Upper lobe of right lung (tissue), 1 donor: ENCODE data around the gene PDE1C. TPM values are rescaled to one million over a fixed set of nuclear protein-coding genes. Genes with fewer than 3 reads are reported as not detected.
A peak's percentile ranks its signal among the peaks of the same experiment; 100 is the strongest.

Experiments used
- ATAC-seq: fragments of 200-7000 bp; cut with Tn5 transposase; one replicate; pipeline ENCODE4 v1.9.1; 2020; ENCODE audit warnings: mild to moderate bottlenecking, moderate library complexity
- DNase-seq: peaks from one replicate; pipeline ENCODE4 v3.0.0-alpha.2; 2020
- H3K27ac ChIP-seq: fragments of 200-600 bp; one replicate; pipeline ENCODE4 v1.8.0; 2022
- H3K27me3 ChIP-seq: fragments of 200-600 bp; one replicate; pipeline ENCODE4 v1.8.0; 2022; ENCODE audit warnings: mild to moderate bottlenecking
- H3K36me3 ChIP-seq: fragments of 200-600 bp; one replicate; pipeline ENCODE4 v1.8.0; 2022
- H3K4me1 ChIP-seq: fragments of 200-600 bp; one replicate; pipeline ENCODE4 v1.8.0; 2022
- H3K4me3 ChIP-seq: fragments of 200-600 bp; one replicate; pipeline ENCODE4 v1.8.0; 2022; ENCODE audit warnings: mild to moderate bottlenecking
- H3K9me3 ChIP-seq: fragments of 200-600 bp; one replicate; pipeline ENCODE4 v1.8.0; 2022
- intact Hi-C: fragments of 100-400 bp; cut with DNase I; formaldehyde crosslinking; loops from one replicate; pipeline ENCODE4 v1.11.0; 2022
- total RNA-seq: library from RNA; stranded (reverse); fragmentation: NEBNext Ultra II Directional; extraction: Animal tissue kit (Norgen Biotek cat#: 25700); gene quantifications from one replicate; pipeline ENCODE4 v1.2.1, GENCODE V29; 2021
- TF ChIP-seq, protein P1 (sequence below): fragments of 200-600 bp; IDR thresholded peaks from one replicate; pipeline ENCODE4 v1.8.0; 2022; ENCODE audit warnings: antibody characterized with exemption
- donor health status: DM: no; HTN: yes; CAD: no; lungs with severe emphysema.

Gene PDE1C
- total RNA-seq, 1 donor from 2014 or later = 13.0 TPM

DNA sequence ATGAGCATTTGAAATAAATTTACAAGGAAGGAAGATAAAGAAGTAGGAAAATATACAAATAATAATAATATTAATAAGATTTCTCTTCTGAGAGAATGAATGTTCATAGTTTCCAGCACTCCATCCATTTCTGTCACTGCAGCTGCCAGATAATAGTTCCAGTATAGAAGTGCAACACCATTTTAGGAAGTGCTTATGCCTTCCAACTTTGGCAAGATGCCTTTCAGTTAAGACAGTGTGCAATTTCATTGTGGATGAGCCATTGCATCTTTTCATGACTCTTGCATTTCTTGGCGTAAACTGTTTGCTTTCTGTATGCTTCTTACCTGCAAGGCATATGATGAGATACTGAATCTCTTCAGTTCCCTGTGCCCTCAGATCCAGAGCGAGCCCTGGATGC, 185.0 kb downstream of the PDE1C start:
- ATAC-seq = no peak
- no peak for DNase-seq
- intact Hi-C loops = no loop called here

DNA sequence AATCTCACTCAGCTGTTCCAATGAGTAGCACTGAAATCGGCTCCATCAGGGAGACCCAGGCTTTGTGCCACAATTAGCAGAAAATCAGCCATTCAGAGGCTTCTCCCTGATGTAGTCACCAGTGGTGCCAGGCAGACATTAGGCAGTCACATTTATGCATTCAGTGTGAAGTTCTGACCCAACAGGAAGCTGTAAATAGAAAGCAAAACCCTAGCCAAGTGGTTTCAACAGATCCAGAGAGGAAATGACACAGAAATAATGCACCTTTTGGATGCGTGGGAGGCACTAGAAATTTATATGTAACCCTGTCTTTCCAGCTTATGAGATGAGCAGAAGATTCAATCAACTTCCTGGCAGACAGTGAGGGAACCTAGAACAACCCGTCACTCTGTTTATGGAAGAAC, 186.4 kb downstream of the PDE1C start:
- no peak overlapping the region for H3K4me3 ChIP-seq
- TF ChIP-seq, protein P1, sequence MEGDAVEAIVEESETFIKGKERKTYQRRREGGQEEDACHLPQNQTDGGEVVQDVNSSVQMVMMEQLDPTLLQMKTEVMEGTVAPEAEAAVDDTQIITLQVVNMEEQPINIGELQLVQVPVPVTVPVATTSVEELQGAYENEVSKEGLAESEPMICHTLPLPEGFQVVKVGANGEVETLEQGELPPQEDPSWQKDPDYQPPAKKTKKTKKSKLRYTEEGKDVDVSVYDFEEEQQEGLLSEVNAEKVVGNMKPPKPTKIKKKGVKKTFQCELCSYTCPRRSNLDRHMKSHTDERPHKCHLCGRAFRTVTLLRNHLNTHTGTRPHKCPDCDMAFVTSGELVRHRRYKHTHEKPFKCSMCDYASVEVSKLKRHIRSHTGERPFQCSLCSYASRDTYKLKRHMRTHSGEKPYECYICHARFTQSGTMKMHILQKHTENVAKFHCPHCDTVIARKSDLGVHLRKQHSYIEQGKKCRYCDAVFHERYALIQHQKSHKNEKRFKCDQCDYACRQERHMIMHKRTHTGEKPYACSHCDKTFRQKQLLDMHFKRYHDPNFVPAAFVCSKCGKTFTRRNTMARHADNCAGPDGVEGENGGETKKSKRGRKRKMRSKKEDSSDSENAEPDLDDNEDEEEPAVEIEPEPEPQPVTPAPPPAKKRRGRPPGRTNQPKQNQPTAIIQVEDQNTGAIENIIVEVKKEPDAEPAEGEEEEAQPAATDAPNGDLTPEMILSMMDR = no peak
- peak overlapping the region; percentile 39 for H3K27ac ChIP-seq
- intact Hi-C loops = no loop called here
- H3K27me3 ChIP-seq = no peaks in the 10 kb centered on the region
- DNase-seq = no peak
- no peaks in the 10 kb centered on the region for H3K36me3 ChIP-seq
- ATAC-seq = peak; percentile 75
- peaks cover 9% of the 10 kb centered on the region for H3K4me1 ChIP-seq
- H3K9me3 ChIP-seq = no peaks in the 10 kb centered on the region

More for the DNA sequence above, 185.0 kb downstream of the PDE1C start:
- Histone ChIP-seq H3K4me3 (no peak overlapping the region), H3K36me3 (no peaks in the 10 kb centered on the region), H3K27ac (no peak overlapping the region), H3K4me1 (peaks cover 9% of the 10 kb centered on the region), H3K9me3 (no peaks in the 10 kb centered on the region), H3K27me3 (no peaks in the 10 kb centered on the region)
- TF ChIP-seq, protein P1 = no peak

DNA sequence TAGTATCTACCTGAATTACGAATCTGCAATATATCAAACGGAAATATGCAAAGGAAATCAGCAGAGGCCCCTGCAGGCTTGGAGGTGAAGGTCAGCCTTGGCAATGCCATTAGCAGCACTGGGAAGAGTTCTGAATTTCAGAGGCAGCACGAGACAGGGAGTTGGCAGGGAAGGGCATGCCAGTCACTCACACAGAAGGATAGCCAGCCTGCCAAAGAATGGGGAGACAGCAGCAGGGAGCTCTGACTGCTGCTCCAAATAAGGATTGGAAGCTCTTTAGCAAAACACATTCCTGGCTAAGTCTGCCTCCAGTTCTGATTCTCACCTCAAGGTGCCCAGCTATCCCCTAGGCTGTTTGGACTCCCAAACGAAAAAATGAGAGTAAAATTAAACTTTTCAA, 188.0 kb downstream of the PDE1C start:
- Histone ChIP-seq H3K27ac (no peak overlapping the region), H3K27me3 (no peaks in the 10 kb centered on the region), H3K4me3 (no peak overlapping the region), H3K36me3 (no peaks in the 10 kb centered on the region), H3K9me3 (no peaks in the 10 kb centered on the region), H3K4me1 (peaks cover 9% of the 10 kb centered on the region)
- ATAC-seq (peak; percentile 52), DNase-seq (no peak)
- TF ChIP-seq, protein P1 = no peak
- intact Hi-C loops = no loop called here

DNA sequence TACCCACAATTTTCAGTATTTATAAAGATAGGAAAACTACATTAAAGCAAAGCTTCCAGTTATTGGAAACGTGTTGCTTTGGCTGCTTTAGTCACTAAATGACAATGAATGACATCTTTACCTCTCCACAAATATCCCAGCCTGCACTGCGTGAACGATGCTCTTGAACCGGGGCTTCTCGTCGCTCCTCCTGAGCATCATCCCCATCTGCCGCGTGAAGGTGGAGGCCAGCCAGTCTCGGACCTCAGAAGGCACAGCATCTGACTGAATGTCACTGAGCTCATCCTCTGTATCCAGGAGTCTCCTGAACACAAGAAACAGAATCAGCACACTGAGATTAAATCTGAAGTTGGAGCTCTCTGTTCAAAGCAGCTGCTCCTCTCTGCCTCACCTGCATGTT, 191.3 kb downstream of the PDE1C start:
- no peak overlapping the region for H3K27ac ChIP-seq
- H3K4me1 ChIP-seq = peaks cover 12% of the 10 kb centered on the region
- no peaks in the 10 kb centered on the region for H3K27me3 ChIP-seq
- intact Hi-C loops = no loop called here
- H3K36me3 ChIP-seq = no peaks in the 10 kb centered on the region
- TF ChIP-seq, protein P1 = no peak
- DNase-seq (no peak), ATAC-seq (no peak)
- H3K4me3 ChIP-seq = no peak overlapping the region
- H3K9me3 ChIP-seq = no peaks in the 10 kb centered on the region

DNA sequence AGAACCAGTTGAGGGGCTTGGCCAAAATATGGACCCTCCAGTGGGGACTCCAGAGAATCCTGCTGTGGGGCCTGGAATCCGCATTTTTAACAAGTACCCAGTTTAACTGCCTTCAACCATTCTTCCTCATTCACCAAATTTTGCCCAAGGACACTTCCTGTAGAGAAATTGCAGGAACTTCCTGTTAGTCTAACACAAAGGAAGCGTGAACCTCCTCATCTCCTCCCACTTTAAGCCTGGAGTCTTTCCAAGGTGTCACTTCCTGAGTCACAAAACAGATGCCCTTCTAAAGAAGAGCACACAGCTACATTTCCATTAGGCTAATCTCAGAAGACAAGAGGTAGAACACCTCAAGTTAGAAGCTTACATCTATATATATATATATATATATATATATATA, 194.8 kb downstream of the PDE1C start:
- DNase-seq (no peak), ATAC-seq (peak; percentile 55)
- H3K27ac ChIP-seq = peak overlapping the region; percentile 39
- H3K27me3 ChIP-seq = no peaks in the 10 kb centered on the region
- H3K4me3 ChIP-seq = no peak overlapping the region
- H3K36me3 ChIP-seq = no peaks in the 10 kb centered on the region
- H3K9me3 ChIP-seq = no peaks in the 10 kb centered on the region
- H3K4me1 ChIP-seq = peaks cover 3% of the 10 kb centered on the region
- TF ChIP-seq, protein P1 = no peak
- intact Hi-C loops = no loop called here
